Keratinocyte (primary cell): ENCODE results near the gene PLCD1.

Source experiments
- EZH2 ChIP-seq: IDR thresholded peaks from one replicate; pipeline ENCODE4 v1.6.1; 2012; ENCODE audit warnings: inconsistent platforms, mild to moderate bottlenecking, low read length, moderate library complexity
- TF ChIP-seq, protein P1 (sequence below), 3 experiments: IDR thresholded peaks in 1 of 3; conservative IDR thresholded peaks in 1 of 3; optimal IDR thresholded peaks in 1 of 3; 2 replicates in 2 of 3; 3 replicates in 1 of 3; pipeline versions ENCODE3 to v1.5.1; 2011; ENCODE audit warnings: low read length in 3 of 3, mild to moderate bottlenecking in 3 of 3, moderate library complexity in 2 of 3, control low read depth in 1 of 3, inconsistent platforms in 1 of 3; ENCODE audit not compliant: insufficient read depth in 2 of 3; ENCODE audit errors: extremely low read depth in 1 of 3

DNA sequence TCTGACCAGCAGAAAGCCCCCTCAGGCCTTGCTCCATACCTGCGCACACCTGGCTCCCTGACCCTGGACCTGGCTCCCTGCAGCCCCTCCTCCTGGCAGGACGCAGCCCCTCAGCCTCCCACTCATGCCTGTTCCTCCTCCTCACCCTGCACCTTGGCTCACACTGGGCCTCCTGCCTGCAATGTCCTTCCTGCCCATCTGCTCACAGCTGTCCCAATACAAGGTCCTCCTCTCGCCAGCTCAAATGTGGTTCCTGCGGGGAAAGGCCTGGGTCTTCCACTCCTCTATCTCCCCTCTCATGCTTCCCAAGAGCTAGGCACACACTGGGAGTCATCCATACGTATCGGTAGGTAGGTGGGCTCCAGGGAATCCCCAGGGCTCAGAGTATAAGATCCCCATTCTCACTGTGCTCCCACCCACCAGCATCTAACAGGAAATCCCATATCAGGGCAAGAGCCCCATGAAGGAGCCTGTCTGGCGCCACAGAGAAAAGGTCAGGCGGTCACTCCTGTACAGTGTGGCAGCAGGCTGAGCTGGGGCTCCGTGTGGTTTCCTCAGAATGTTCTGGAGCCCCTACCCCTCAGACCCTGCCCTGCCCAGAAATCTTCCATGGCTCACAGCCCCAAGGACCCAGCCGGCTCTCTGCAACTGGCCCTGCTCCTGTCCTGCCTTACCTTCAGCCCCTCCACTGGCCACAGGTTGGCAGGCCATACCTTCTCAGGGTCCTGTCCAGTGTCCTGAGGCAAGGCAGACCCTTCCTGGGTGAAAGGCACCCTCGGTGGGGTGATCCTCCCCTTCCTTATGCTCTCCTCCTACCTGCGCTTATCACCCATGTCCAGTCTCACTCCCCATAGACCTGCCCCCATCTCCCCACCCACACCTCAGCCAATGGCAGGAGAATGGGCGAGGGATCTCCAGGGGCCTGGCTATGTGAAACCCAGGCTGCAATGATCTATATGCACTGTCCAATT is 10.9 kb downstream of the PLCD1 start:
- TF ChIP-seq, protein P1, sequence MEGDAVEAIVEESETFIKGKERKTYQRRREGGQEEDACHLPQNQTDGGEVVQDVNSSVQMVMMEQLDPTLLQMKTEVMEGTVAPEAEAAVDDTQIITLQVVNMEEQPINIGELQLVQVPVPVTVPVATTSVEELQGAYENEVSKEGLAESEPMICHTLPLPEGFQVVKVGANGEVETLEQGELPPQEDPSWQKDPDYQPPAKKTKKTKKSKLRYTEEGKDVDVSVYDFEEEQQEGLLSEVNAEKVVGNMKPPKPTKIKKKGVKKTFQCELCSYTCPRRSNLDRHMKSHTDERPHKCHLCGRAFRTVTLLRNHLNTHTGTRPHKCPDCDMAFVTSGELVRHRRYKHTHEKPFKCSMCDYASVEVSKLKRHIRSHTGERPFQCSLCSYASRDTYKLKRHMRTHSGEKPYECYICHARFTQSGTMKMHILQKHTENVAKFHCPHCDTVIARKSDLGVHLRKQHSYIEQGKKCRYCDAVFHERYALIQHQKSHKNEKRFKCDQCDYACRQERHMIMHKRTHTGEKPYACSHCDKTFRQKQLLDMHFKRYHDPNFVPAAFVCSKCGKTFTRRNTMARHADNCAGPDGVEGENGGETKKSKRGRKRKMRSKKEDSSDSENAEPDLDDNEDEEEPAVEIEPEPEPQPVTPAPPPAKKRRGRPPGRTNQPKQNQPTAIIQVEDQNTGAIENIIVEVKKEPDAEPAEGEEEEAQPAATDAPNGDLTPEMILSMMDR (optimal IDR thresholded peaks at IDR 0.05 in 1 of 3, IDR thresholded peaks at IDR 0.05 in 1 of 3, conservative IDR thresholded peaks at IDR 0.05 in 1 of 3; ENCODE audit: extremely low read depth in 1 of 3, insufficient read depth in 2 of 3, low read length in 3 of 3) = no peak
- TF ChIP-seq EZH2 = no peak
